ENCODE data around the gene DYNLT4. TPM values are rescaled to one million over a fixed set of nuclear protein-coding genes. Genes with fewer than 3 reads are reported as not detected.

DYNLT4 gene
- total and polyA plus RNA-seq, 2 of the 13 experiments (the other 11 are each of a cell fraction or from before 2014, with no cell fraction given) = 0.77 TPM; not detected in 1

- peak; percentile 82; the same call in 1 of the 2 replicates for TF ChIP-seq SKIL (CRISPR knock-in tag; IDR thresholded peaks at IDR 0.05; ENCODE audit: borderline replicate concordance)
- TF ChIP-seq KDM2A (CRISPR knock-in tag; IDR thresholded peaks at IDR 0.05; ENCODE audit: borderline replicate concordance, low read depth) = peak; percentile 89
- TF ChIP-seq HNF4A (CRISPR knock-in tag; IDR thresholded peaks at IDR 0.05) = peak; percentile 25; the same call in 1 of the 2 replicates
- TF ChIP-seq ZNF12 (CRISPR knock-in tag; IDR thresholded peaks at IDR 0.05) = 0 out of 2 replicates have a peak, but pooled peaks have one; percentile 54
- peak; percentile 24 for TF ChIP-seq RARA (CRISPR knock-in tag; IDR thresholded peaks at IDR 0.05)
- no peak for TF ChIP-seq ZNF672 (CRISPR knock-in tag; IDR thresholded peaks at IDR 0.05)
- peak; percentile 51 for TF ChIP-seq NFYC (CRISPR knock-in tag; IDR thresholded peaks at IDR 0.05)
- no peak for TF ChIP-seq ZNF549 (CRISPR knock-in tag; IDR thresholded peaks at IDR 0.05)
- TF ChIP-seq ZNF136 (CRISPR knock-in tag; IDR thresholded peaks at IDR 0.05; ENCODE audit: low read depth) = peak; percentile 66; the same call in 1 of the 2 replicates
- TF ChIP-seq THAP9 (CRISPR knock-in tag; IDR thresholded peaks at IDR 0.05; ENCODE audit: borderline replicate concordance) = peak; percentile 58; the same call in 1 of the 2 replicates
- TF ChIP-seq POLR2A (IDR thresholded peaks at IDR 0.05; ENCODE audit: insufficient read depth in 1 of 2, low read depth in 2 of 2, low read length in 2 of 2) = peak in 1 of 2 experiments; percentile 92; a peak in 2 of 4 replicates
- TF ChIP-seq ZSCAN9 (CRISPR knock-in tag; IDR thresholded peaks at IDR 0.05; ENCODE audit: borderline replicate concordance) = no peak
- TF ChIP-seq MXD4 (CRISPR knock-in tag; IDR thresholded peaks at IDR 0.05) = peak; percentile 92; the same call in 1 of the 2 replicates
- 0 out of 2 replicates have a peak, but pooled peaks have one; percentile 41 for TF ChIP-seq TOPORS (CRISPR knock-in tag; IDR thresholded peaks at IDR 0.05)
- no peak for TF ChIP-seq ZNF234 (CRISPR knock-in tag; conservative IDR thresholded peaks at IDR 0.05)
- TF ChIP-seq BATF2 (CRISPR knock-in tag; IDR thresholded peaks at IDR 0.05) = peak; percentile 57; the same call in 1 of the 2 replicates
- no peak for TF ChIP-seq PRMT3 (CRISPR knock-in tag; IDR thresholded peaks at IDR 0.05; ENCODE audit: borderline replicate concordance, low read depth)
- TF ChIP-seq ZNF326 (CRISPR knock-in tag; IDR thresholded peaks at IDR 0.05; ENCODE audit: borderline replicate concordance) = no peak
- TF ChIP-seq PAF1 (CRISPR knock-in tag; IDR thresholded peaks at IDR 0.05) = no peak
- no peak; the same call in 1 of the 2 replicates for TF ChIP-seq ZBTB20 (CRISPR knock-in tag; IDR thresholded peaks at IDR 0.05; ENCODE audit: borderline replicate concordance, low read depth)
- TF ChIP-seq GATAD1 (CRISPR knock-in tag; IDR thresholded peaks at IDR 0.05) = peak; percentile 51
- no peak for TF ChIP-seq ZNF784 (CRISPR knock-in tag; IDR thresholded peaks at IDR 0.05; ENCODE audit: borderline replicate concordance)
Measured at GRCh38 chr1:44799770-44800584, 7.2 kb downstream of the DYNLT4 start, which contains the start of gene PLK3 (continued).
